Endothelial cell (in vitro differentiated cells): ENCODE data around the gene EPM2A. TPM values are rescaled to one million over a fixed set of nuclear protein-coding genes. Genes with fewer than 3 reads are reported as not detected.

ENCODE experiments used
- DNase-seq: peaks from one replicate; pipeline ENCODE4 v3.0.0; 2021; ENCODE audit warnings: low spot score
- H3K27ac Mint-ChIP-seq: one replicate; pipeline ENCODE4 v1.8.0; 2021; ENCODE audit warnings: mixed read lengths, inconsistent platforms; ENCODE audit not compliant: unreplicated experiment
- H3K27me3 Mint-ChIP-seq: one replicate; pipeline ENCODE4 v1.8.0; 2021; ENCODE audit warnings: mild to moderate bottlenecking, moderate library complexity, mixed read lengths, inconsistent platforms; ENCODE audit not compliant: unreplicated experiment
- H3K36me3 Mint-ChIP-seq: one replicate; pipeline ENCODE4 v1.8.0; 2021; ENCODE audit warnings: mild to moderate bottlenecking, low read depth, mixed read lengths, inconsistent platforms; ENCODE audit not compliant: unreplicated experiment
- H3K4me1 Mint-ChIP-seq: one replicate; pipeline ENCODE4 v1.8.0; 2021; ENCODE audit warnings: mild to moderate bottlenecking, mixed read lengths, inconsistent platforms; ENCODE audit not compliant: unreplicated experiment
- H3K4me3 Mint-ChIP-seq: one replicate; pipeline ENCODE4 v1.8.0; 2021; ENCODE audit warnings: mild to moderate bottlenecking, mixed read lengths, inconsistent platforms; ENCODE audit not compliant: unreplicated experiment
- H3K9me3 Mint-ChIP-seq: one replicate; pipeline ENCODE4 v1.8.0; 2021; ENCODE audit warnings: mixed read lengths, inconsistent platforms; ENCODE audit not compliant: unreplicated experiment
- CTCF ChIP-seq: fragments of 200-600 bp; sonication (generic); IDR thresholded peaks from one replicate; pipeline ENCODE4 v1.5.0; 2021; ENCODE audit warnings: antibody characterized with exemption; ENCODE audit not compliant: unreplicated experiment
- total RNA-seq: library from RNA; stranded (reverse); fragmentation: NEBNext Ultra II Directional; extraction: Animal tissue kit (Norgen Biotek cat#: 25700); gene quantifications from one replicate; pipeline ENCODE4 v1.2.1, GENCODE V29; 2021; ENCODE audit not compliant: unreplicated experiment

The EPM2A gene
- total RNA-seq, 1 donor from 2014 or later, result 6.1 TPM

- H3K27me3 Mint-ChIP-seq, result no peaks in the 10 kb centered on the region
- TF ChIP-seq CTCF, result no peak
These were observed 102.3 kb downstream of the EPM2A start for GRCh38 chr6:145632971-145633370.

GRCh38 chr6:145631374-145631773 is 103.9 kb downstream of the EPM2A start:
- Mint-ChIP-seq H3K36me3 (no peaks in the 10 kb centered on the region), H3K4me3 (no peak overlapping the region), H3K27me3 (no peaks in the 10 kb centered on the region), H3K9me3 (no peaks in the 10 kb centered on the region), H3K27ac (no peak overlapping the region), H3K4me1 (no peaks in the 10 kb centered on the region)
- DNase-seq, result no peak
- TF ChIP-seq CTCF, result no peak

More at GRCh38 chr6:145632971-145633370, 102.3 kb downstream of the EPM2A start:
- no peak overlapping the region for H3K4me3 Mint-ChIP-seq
- H3K36me3 Mint-ChIP-seq, result no peaks in the 10 kb centered on the region
- no peaks in the 10 kb centered on the region for H3K9me3 Mint-ChIP-seq
- DNase-seq, result no peak
- H3K27ac Mint-ChIP-seq, result no peak overlapping the region
- no peaks in the 10 kb centered on the region for H3K4me1 Mint-ChIP-seq

- no peak overlapping the region for H3K27ac Mint-ChIP-seq
- H3K27me3 Mint-ChIP-seq, result no peaks in the 10 kb centered on the region
- H3K4me1 Mint-ChIP-seq, result no peaks in the 10 kb centered on the region
- no peak for DNase-seq
- H3K4me3 Mint-ChIP-seq, result no peak overlapping the region
- no peaks in the 10 kb centered on the region for H3K36me3 Mint-ChIP-seq
- H3K9me3 Mint-ChIP-seq, result no peaks in the 10 kb centered on the region
- TF ChIP-seq CTCF, result no peak
These were observed 104.7 kb downstream of the EPM2A start for GRCh38 chr6:145630598-145630997.

- Mint-ChIP-seq H3K27ac (no peak overlapping the region), H3K4me3 (no peak overlapping the region), H3K27me3 (no peaks in the 10 kb centered on the region), H3K9me3 (no peaks in the 10 kb centered on the region), H3K4me1 (no peaks in the 10 kb centered on the region), H3K36me3 (no peaks in the 10 kb centered on the region)
- no peak for TF ChIP-seq CTCF
- DNase-seq, result no peak
These were observed 105.8 kb downstream of the EPM2A start for GRCh38 chr6:145629478-145629877.

DNA sequence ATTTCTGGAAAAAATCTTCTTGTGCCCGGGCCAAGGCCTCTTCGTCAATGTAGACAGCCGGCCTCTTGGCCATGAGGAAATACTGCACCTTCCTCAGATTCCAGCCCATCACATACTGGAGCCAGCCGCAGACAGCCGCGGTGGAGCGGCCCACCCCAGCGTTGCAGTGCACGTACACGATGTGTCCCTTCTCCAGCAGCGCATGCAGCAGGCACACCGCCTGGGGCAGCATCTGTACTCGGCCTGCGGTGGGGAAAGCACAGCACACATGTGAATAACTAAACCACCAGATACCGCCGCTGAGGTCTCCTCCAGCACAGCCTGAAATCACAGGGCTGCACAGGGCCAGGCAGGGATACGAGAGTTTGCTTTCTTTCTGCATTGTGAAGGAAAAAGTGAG is 107.9 kb downstream of the EPM2A start:
- no peaks in the 10 kb centered on the region for H3K27me3 Mint-ChIP-seq
- H3K4me3 Mint-ChIP-seq, result no peak overlapping the region
- H3K4me1 Mint-ChIP-seq, result no peaks in the 10 kb centered on the region
- no peaks in the 10 kb centered on the region for H3K36me3 Mint-ChIP-seq
- no peak for TF ChIP-seq CTCF
- no peak overlapping the region for H3K27ac Mint-ChIP-seq
- DNase-seq, result no peak
- no peaks in the 10 kb centered on the region for H3K9me3 Mint-ChIP-seq
